DND-41 (cell line): ENCODE results near the gene TOGARAM2.

Experiments
- ATAC-seq: fragments of 200-7000 bp; cut with Tn5 transposase; 3 replicates; pipeline ENCODE4 v1.9.1; 2021; ENCODE audit warnings: low read depth; ENCODE audit not compliant: insufficient read depth
- DNase-seq: peaks from one replicate; pipeline ENCODE4 v3.0.0-alpha.2; 2020
- H2AFZ ChIP-seq: 2 replicates; pipeline ENCODE4 v1.6.0; 2012; ENCODE audit warnings: low read depth, low read length
- H3K27ac ChIP-seq: 2 replicates; pipeline ENCODE4 v1.5.1; 2012; ENCODE audit warnings: low read length, inconsistent platforms
- H3K27me3 ChIP-seq: fragments of 200-600 bp; sonication (generic); 2 replicates; pipeline ENCODE4 v1.6.0; 2012; ENCODE audit warnings: low read length, mild to moderate bottlenecking, inconsistent platforms; ENCODE audit not compliant: insufficient read depth, poor library complexity
- H3K36me3 ChIP-seq: 2 replicates; pipeline ENCODE4 v1.5.1; 2012; ENCODE audit warnings: low read length, inconsistent platforms; ENCODE audit not compliant: insufficient read depth
- H3K4me1 ChIP-seq: 2 replicates; pipeline ENCODE4 v1.5.1; 2012; ENCODE audit warnings: mild to moderate bottlenecking, low read length; ENCODE audit not compliant: insufficient read depth
- H3K4me2 ChIP-seq: 2 replicates; pipeline ENCODE4 v1.6.0; 2012; ENCODE audit warnings: mild to moderate bottlenecking, moderate library complexity, low read length, inconsistent platforms; ENCODE audit not compliant: insufficient read depth
- H3K4me3 ChIP-seq, 2 experiments: fragments of 200-600 bp in 1 of 2; shearing (Covaris generic) in 1 of 2; 2 replicates each; pipeline ENCODE4 v1.5.1; 2012 to 2016; ENCODE audit warnings: inconsistent platforms in 2 of 2, low read length in 2 of 2, mild to moderate bottlenecking in 2 of 2, low read depth in 1 of 2, moderate library complexity in 1 of 2
- H3K79me2 ChIP-seq: 2 replicates; pipeline ENCODE4 v1.6.0; 2012; ENCODE audit warnings: low read length, inconsistent platforms; ENCODE audit not compliant: insufficient read depth
- H3K9ac ChIP-seq: 2 replicates; pipeline ENCODE4 v1.6.0; 2012; ENCODE audit warnings: low read depth, mild to moderate bottlenecking, inconsistent platforms, low read length, moderate library complexity
- H3K9me3 ChIP-seq: 2 replicates; pipeline ENCODE4 v1.5.1; 2012; ENCODE audit warnings: low read length, moderate library complexity, mild to moderate bottlenecking, inconsistent platforms; ENCODE audit not compliant: insufficient read depth, severe bottlenecking
- H4K20me1 ChIP-seq: 2 replicates; pipeline ENCODE4 v1.6.0; 2012; ENCODE audit warnings: low read length; ENCODE audit not compliant: insufficient read depth
- CTCF ChIP-seq: IDR thresholded peaks from 2 replicates; pipeline ENCODE4 v1.5.1; 2012; ENCODE audit warnings: borderline replicate concordance, low read length, moderate library complexity, mild to moderate bottlenecking; ENCODE audit not compliant: poor library complexity, severe bottlenecking; ENCODE audit errors: extremely low read depth
- EZH2 ChIP-seq: IDR thresholded peaks from 3 replicates; pipeline ENCODE4 v1.6.1; 2012; ENCODE audit warnings: borderline replicate concordance, low read depth, mild to moderate bottlenecking, moderate library complexity, low read length, inconsistent platforms; ENCODE audit not compliant: severe bottlenecking

Gene TOGARAM2

GRCh38 chr2:29055601-29056000 lies 74.5 kb downstream of the TOGARAM2 start:
- no peak for ATAC-seq
- TF ChIP-seq CTCF = no peak
- TF ChIP-seq EZH2 = no peak
- Histone ChIP-seq H3K4me1 (no peaks in the 10 kb centered on the region), H3K4me2 (no peak overlapping the region), H3K9me3 (no peaks in the 10 kb centered on the region), H3K4me3 (no peak overlapping the region), H2AFZ (no peak overlapping the region), H4K20me1 (no peaks in the 10 kb centered on the region), H3K27ac (no peak overlapping the region), H3K36me3 (no peaks in the 10 kb centered on the region), H3K9ac (no peak overlapping the region), H3K79me2 (no peaks in the 10 kb centered on the region), H3K27me3 (peaks cover 8% of the 10 kb centered on the region)
- DNase-seq = no peak

GRCh38 chr2:29056452-29056851 lies 75.4 kb downstream of the TOGARAM2 start:
- no peak for TF ChIP-seq EZH2
- no peak for TF ChIP-seq CTCF
- Histone ChIP-seq H2AFZ (no peak overlapping the region), H3K9me3 (no peaks in the 10 kb centered on the region), H3K79me2 (no peaks in the 10 kb centered on the region), H3K9ac (no peak overlapping the region), H3K4me2 (no peak overlapping the region), H3K4me3 (no peak overlapping the region), H3K27ac (no peak overlapping the region), H3K27me3 (no peaks in the 10 kb centered on the region), H4K20me1 (no peaks in the 10 kb centered on the region), H3K4me1 (no peaks in the 10 kb centered on the region), H3K36me3 (no peaks in the 10 kb centered on the region)
- ATAC-seq (no peak), DNase-seq (no peak)

DNA sequence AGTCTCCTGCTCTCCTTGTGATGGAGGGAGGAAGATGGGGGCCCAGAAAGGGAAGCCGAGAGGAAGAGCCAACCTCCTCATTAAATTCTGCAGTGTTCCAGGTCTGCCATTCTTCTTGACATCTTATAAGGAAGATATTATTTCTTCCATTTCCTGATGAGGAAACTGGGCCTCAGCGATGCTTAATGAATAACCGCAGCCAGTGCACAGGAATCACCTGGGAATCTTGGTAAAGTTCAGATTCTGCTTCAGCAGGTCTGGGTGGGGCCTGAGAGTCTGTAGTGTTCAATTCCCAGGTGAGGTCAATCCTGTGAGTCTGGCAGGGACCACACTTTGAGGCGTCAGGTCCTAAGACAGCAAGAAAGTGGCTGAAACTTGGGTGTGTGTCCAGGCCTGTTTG lies 75.9 kb downstream of the TOGARAM2 start:
- no peaks in the 10 kb centered on the region for H3K79me2 ChIP-seq
- no peaks in the 10 kb centered on the region for H4K20me1 ChIP-seq
- DNase-seq (no peak), ATAC-seq (no peak)
- TF ChIP-seq CTCF (no peak), EZH2 (no peak)
- H3K4me3 ChIP-seq = no peak overlapping the region
- H3K27me3 ChIP-seq = no peaks in the 10 kb centered on the region
- H3K9me3 ChIP-seq = no peaks in the 10 kb centered on the region
- no peaks in the 10 kb centered on the region for H3K4me1 ChIP-seq
- H3K9ac ChIP-seq = no peak overlapping the region
- H3K36me3 ChIP-seq = no peaks in the 10 kb centered on the region
- H3K27ac ChIP-seq = no peak overlapping the region
- no peak overlapping the region for H3K4me2 ChIP-seq
- no peak overlapping the region for H2AFZ ChIP-seq

DNA sequence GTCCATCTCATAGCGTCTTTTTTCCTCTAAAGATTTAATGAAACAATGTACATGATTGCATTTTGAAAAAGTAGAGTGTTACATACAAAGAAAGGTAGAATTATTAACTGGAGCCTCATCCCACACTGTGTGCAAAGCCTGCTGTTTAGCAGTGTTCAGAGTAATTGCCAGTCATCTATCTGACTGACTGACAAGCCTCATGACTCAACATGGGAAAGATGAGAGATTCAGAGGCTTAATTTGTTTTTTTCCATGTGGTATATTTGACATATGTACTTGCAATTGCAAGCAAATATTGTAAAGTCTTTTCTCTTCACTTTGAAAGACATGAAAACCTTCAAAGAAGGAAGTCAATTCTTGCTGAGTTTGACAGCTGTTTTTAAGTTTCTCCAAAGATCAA lies 78.5 kb downstream of the TOGARAM2 start:
- Histone ChIP-seq H3K9me3 (no peaks in the 10 kb centered on the region), H3K4me2 (no peak overlapping the region), H3K27ac (no peak overlapping the region), H3K4me1 (no peaks in the 10 kb centered on the region), H3K27me3 (no peaks in the 10 kb centered on the region), H2AFZ (no peak overlapping the region), H3K79me2 (no peaks in the 10 kb centered on the region), H4K20me1 (no peaks in the 10 kb centered on the region), H3K36me3 (no peaks in the 10 kb centered on the region), H3K9ac (no peak overlapping the region), H3K4me3 (no peak overlapping the region)
- TF ChIP-seq CTCF (no peak), EZH2 (no peak)
- ATAC-seq (no peak), DNase-seq (no peak)
